ENCODE data around the gene MCC.
A peak's percentile ranks its signal among the peaks of the same experiment; 100 is the strongest.
"Not testable (repeated sequence)": the region's sequence is repeated elsewhere in the genome, so short reads cannot be mapped to it uniquely, and the experiment has no call there.

Gene MCC

DNA sequence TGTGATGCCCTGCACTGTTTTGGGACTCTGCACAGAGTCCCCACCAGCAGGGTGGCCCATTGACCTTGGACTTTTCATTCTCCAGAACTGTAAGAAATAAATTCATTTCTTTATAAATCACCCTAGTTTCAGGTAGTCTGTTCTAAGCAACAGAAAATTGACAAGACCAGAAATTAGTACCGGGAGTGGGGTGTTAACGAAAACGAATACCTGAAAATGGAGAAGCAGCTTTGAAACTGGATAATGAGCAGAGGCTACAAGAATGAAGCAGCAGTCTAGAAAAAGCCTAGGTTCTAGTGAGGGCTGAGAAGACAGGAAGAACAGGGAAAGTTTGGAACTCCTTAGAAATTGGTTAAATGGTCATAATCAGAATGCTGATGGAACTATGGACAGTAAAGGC lies 2.1 kb upstream of the MCC start:
- DNase-seq: no peak
- ATAC-seq: no peak

- DNase-seq: peak; percentile 9
- ATAC-seq: peak; percentile 73
Observed at GRCh38 chr5:113489299-113489698, 1.0 kb upstream of the MCC start.

GRCh38 chr5:113488645-113489184 lies 462 bp upstream of the MCC start:
- ATAC-seq (no peak), DNase-seq (no peak)

- DNase-seq: peak; percentile 6
- ATAC-seq: no peak
Observed at GRCh38 chr5:113487416-113487780, 855 bp downstream of the MCC start.

DNA sequence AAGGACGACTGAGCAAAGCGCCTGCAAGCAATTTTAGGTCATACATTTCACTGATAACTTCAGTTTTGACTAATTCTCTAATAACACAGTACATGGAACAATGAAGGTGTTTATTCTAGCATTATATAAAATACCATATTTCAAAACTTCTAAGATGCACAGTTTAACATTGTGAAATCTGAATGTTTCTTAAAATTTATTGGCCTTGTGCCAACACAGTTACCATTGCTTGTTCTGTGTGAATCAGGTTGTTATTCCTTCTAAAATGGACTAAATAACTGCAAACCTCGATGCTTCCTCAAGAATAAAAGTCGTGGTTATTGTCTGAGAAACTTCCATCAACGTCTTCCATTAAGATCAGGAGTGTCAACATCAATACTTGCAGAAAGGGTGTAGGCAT lies 8.0 kb downstream of the MCC start:
- ATAC-seq (no peak), DNase-seq (no peak)

DNA sequence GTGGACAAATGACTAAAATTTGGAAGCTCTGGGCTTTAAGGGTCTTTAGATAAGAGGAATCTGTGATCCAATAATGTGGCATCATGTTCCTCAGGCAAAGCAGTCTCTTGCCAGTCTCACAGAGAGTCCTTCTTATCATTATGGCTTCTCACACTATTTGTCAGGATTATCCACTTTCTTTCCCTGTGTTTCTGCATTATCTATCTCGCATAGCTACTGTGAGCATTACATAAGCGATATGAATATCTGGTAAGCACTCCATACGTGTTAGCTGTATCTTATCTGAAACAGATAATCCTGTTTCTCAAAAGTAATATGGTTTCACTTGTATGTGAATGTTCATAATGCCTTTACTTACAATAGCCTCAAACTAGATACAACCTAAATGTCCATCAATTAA lies 9.6 kb downstream of the MCC start:
- DNase-seq: no peak
- no peak for ATAC-seq

GRCh38 chr5:113474100-113474728 lies 14.0 kb downstream of the MCC start:
- ATAC-seq: no peak
- DNase-seq: no peak

- ATAC-seq (no peak), DNase-seq (no peak)
Observed at GRCh38 chr5:113463032-113463431, 25.2 kb downstream of the MCC start.

- not testable (repeated sequence) for ATAC-seq, DNase-seq
Observed at GRCh38 chr5:113457106-113457505, 31.1 kb downstream of the MCC start.

DNA sequence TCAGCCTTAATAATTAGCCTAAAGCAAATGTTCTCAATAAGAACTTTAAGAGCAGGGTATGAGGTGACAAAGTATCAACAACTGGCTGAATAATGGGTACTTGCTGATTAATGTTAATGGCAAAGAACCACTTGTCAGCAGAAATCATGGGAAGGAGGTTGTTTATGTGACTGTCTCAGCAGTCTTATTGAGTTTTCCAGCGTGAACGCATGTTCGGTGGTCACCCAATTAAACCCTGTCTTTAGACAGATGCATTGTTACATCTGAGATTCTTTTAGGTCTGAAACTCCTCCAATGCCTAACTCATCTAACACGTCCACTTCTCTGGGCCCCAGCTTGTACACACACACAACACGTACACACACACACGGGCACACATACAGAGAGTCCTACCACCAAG lies 35.3 kb downstream of the MCC start:
- ATAC-seq (no peak), DNase-seq (no peak)

- ATAC-seq: no peak
- DNase-seq: no peak
Observed at GRCh38 chr5:113451797-113452196, 36.5 kb downstream of the MCC start.

DNA sequence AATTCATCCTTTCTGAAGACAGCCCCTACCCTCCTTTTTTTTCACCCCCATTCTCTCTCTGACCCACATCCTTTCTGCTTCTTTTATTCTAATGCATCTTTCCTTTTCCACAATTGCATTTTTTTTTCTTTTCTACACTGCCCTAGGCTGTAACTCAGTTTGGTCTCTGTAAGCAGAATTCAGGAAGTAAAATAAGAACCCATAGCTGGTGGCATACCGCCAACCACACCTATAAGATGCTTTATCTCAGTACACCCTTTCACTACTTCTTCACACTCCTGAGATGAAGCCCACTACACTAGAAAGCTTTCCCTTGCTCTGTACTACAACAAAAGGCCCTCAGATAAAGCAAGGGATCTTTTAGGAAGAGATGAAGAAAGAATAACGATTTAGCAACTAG lies 37.3 kb downstream of the MCC start:
- DNase-seq (no peak), ATAC-seq (no peak)

- no peak for ATAC-seq
Observed at GRCh38 chr5:113450462-113450861, 37.8 kb downstream of the MCC start.

GRCh38 chr5:113448252-113448651 lies 40.0 kb downstream of the MCC start:
- DNase-seq (no peak), ATAC-seq (no peak)

More at GRCh38 chr5:113450462-113450861, 37.8 kb downstream of the MCC start:
- DNase-seq: no peak

GRCh38 chr5:113447498-113448050 lies 40.7 kb downstream of the MCC start:
- no peak for ATAC-seq
- no peak for DNase-seq

GRCh38 chr5:113446358-113446927 lies 41.8 kb downstream of the MCC start:
- ATAC-seq: no peak
- no peak for DNase-seq

DNA sequence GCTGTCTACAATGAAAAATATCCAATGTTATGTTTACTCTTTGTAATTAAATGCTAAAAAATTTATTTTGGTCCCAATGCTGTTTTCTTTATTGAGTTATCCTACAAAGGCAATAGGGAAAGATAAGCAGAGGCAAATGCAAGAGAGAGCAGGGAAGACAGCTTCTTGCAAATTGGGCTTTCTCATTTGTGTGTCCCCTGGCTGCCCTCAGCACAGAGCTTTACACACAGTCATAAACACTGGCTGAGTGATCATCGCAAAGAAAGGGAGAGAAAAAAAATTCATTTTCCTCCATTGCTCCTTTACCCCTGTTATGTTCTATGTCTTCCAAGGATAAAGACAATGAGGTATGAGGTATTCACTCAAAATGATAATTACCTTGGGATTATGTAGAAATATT lies 51.1 kb downstream of the MCC start:
- no peak for ATAC-seq
- no peak for DNase-seq

DNA sequence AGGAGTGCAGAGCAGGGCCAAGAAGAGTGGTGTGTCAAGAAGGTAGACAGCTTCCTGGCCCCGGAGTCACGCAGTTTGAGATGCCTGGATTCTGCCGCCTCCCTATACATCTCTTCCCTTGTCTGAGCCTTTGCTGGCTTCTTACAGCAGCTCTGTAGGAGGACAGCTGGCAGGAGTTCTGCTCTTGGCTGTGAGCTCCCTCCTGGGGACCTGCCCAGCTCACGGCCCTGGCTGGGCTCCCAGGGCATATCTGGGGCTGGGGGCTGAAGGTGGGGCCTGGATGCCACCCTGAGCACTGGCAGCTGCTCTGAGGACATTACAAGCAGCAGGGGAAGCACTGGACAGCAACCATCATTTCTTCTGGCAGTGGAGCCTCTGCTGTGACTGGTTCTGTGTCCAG lies 52.7 kb downstream of the MCC start:
- no peak for ATAC-seq

DNA sequence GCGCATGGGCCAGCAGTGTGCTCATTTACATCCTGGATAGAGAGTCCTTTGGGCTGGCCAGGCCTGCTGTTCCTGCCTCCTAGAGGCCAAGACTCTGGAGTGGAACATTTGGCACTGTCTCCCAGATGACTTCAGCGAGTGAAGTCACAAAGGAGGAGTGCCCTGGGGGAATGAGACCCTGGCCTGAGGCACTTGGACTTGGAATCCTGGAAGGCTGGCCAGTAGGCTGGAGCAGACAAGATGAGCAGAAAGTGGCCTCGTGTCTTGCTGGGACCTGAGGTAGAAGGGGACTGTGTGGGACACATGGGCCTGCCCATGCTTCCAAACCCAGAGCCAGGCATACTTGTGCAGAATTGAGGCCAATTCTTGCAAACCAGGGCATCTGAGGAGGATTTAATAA lies 53.4 kb downstream of the MCC start, which contains the start of gene TSSK1B:
TSS of gene TSSK1B (minus strand) at position 101 of the 400 bp plus-strand sequence. CDS start 150 bp downstream, outside the sequence.
- ATAC-seq (no peak), DNase-seq (no peak)

More for the DNA sequence above, 52.7 kb downstream of the MCC start:
- no peak for DNase-seq

- no peak for DNase-seq
- ATAC-seq: no peak
Observed at GRCh38 chr5:113433862-113434612, 54.2 kb downstream of the MCC start.

- ATAC-seq: no peak
- no peak for DNase-seq
Observed at GRCh38 chr5:113433071-113433470, 55.2 kb downstream of the MCC start.

GRCh38 chr5:113427871-113428574 lies 60.2 kb downstream of the MCC start:
- no peak for ATAC-seq
- DNase-seq: no peak
